Measurements from ENCODE around the gene OSBPL8.

- TF ChIP-seq CTCF (IDR thresholded peaks at IDR 0.05) (no peak), EZH2 (IDR thresholded peaks at IDR 0.05; ENCODE audit: borderline replicate concordance, insufficient read depth, low read depth, low read length, poor library complexity, severe bottlenecking) (no peak)
These were observed 212.7 kb downstream of the OSBPL8 start for GRCh38 chr12:76346798-76347420.

All from B cell (primary cell).